ENCODE measurements around the gene ZBTB6.
A peak's percentile ranks its signal among the peaks of the same experiment; 100 is the strongest.

Gene ZBTB6, protein sequence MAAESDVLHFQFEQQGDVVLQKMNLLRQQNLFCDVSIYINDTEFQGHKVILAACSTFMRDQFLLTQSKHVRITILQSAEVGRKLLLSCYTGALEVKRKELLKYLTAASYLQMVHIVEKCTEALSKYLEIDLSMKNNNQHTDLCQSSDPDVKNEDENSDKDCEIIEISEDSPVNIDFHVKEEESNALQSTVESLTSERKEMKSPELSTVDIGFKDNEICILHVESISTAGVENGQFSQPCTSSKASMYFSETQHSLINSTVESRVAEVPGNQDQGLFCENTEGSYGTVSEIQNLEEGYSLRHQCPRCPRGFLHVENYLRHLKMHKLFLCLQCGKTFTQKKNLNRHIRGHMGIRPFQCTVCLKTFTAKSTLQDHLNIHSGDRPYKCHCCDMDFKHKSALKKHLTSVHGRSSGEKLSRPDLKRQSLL

DNA sequence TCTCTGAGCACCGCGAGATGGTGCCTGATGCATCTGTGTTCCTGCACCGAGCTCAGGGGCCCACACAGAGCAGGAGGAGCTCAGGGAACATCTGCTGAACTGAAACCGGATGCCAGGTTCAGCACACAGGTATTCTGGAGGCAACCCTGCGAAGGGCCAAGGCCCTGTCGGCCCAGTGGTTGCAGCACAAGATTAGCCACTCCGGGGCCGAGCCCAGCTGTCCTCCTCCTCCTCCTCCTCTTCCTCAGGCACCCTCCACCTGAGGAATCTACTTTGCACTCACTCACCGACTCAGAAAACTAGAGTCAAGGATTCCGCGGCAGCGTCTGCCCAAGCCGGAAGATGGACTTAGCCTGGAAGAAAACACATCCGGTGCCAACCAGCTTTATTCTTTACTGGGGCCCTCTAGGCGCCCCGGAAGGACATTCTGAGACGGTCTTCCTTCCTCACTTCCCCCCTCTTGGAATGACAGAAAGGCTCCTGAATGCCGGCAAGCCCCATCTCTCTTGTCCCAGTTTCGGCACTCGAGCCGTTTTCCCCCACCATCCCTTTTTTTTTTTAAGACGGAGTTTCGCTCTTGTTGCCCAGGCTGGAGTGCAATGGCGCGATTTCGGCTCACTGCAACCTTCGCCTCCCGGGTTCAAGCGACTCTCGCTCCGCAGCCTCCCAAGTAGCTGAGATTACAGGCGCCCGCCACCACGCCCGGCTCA, at the start of gene ZBTB6:
ZBTB6 (minus strand) TSS at position 360 of the 710 bp plus-strand sequence. CDS start 1,251 bp downstream, outside the sequence.
- DNase-seq: peak; percentile 82

GRCh38 chr9:122961139-122961538, 48.0 kb upstream of the ZBTB6 start:
- no peak for DNase-seq

GRCh38 chr9:122955961-122956360, 42.8 kb upstream of the ZBTB6 start:
- no peak for DNase-seq

GRCh38 chr9:122954253-122954691, 41.1 kb upstream of the ZBTB6 start:
- DNase-seq: no peak

DNA sequence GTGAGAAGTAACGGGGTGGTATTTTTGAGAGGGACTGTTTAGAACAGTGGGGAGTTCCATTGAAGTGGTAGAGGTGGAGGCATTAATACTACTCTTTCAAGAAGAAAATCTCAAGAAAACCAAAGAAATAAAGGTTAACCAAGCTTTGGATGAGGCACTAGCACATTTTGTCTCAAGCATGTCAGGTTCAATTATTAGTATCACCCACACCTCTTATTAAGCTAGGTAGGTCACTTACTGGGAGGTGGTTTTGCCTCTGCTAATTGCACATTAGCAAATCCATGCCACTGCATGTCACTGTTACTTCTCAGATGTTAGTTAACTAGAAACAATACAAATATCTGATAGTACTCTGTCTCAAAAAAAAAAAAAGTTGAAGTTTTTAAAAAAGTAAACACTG, 37.9 kb upstream of the ZBTB6 start:
- no peak for DNase-seq

- no peak for DNase-seq
These were observed 37.1 kb upstream of the ZBTB6 start for GRCh38 chr9:122950263-122950662.

DNA sequence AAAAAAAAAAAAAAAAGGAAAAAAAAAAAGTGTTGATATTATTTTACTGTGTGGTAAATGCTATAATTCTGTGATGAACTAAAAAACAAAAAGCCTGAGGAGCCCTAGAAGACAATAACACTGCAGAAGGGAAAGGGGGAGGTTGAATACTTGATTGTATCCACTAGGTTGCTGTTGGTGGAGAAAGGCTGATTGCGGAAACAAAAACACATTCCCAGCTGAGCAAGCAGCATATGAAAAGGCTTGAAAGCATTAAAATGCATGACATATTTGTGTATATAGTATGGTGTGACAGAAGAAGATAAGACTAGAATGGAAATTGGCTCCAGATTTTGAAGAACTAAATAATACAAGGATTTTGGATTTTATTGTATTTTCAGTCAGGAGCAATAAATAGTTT, 36.6 kb upstream of the ZBTB6 start:
- DNase-seq: no peak

- DNase-seq: peak; percentile 65
These were observed 35.2 kb upstream of the ZBTB6 start for GRCh38 chr9:122948313-122948712.

GRCh38 chr9:122946461-122947005, 33.4 kb upstream of the ZBTB6 start:
- no peak for DNase-seq

- no peak for DNase-seq
These were observed 32.1 kb upstream of the ZBTB6 start for GRCh38 chr9:122944960-122945888.

DNA sequence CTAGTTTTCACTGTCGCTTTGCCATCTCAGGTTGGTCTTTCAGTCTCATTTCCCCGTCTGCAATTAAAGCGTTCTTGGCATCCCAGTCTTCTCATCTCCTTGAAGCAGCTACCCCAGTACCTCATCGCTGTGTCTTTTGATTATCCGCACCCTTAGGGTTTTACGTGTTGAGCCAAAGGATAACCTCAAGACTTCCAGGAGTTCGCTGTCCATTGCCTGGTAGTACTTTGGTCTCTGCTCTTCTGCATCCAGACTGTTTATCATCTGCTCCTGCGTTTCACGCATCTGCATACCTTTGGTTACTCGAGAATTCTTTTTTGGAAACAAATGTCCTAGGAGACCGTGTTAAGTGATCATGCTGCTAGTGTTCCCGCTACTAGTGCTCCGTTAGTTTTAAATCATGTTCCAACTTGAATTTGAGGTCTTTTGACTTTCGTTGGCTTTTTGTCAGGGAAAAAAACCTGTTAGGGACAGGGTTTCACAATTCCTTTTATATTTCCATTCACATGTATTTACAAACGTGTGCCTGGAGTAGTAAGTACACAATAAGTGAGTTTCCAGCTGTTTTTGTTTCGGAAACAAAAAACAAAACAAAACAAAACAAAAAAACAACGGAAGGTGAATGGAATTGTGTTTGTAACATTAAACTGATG, 28.6 kb upstream of the ZBTB6 start:
- DNase-seq: no peak

- peak; percentile 99 for DNase-seq
These were observed 27.8 kb upstream of the ZBTB6 start, which contains the start of gene RABGAP1 for GRCh38 chr9:122940749-122941581. TSS of gene RABGAP1 (plus strand) at chr9:122941020. CDS start at chr9:122957060, 16,040 bp downstream.

DNA sequence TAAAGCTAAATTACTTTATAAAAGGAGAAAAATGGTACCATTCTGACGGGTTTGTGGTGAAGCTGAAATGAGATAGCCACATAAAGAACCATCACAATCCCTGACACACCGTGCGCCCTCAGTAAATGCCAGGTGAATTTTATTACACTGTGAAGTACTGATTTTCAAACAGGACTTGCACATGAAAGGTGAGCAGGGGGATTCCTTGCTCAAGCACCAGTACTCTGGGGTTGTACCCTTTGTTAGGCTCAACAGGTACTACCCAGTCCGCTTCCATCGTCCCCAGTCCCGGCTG, 27.3 kb upstream of the ZBTB6 start:
- DNase-seq: no peak

GRCh38 chr9:122939601-122940000, 26.5 kb upstream of the ZBTB6 start:
- DNase-seq: no peak

DNA sequence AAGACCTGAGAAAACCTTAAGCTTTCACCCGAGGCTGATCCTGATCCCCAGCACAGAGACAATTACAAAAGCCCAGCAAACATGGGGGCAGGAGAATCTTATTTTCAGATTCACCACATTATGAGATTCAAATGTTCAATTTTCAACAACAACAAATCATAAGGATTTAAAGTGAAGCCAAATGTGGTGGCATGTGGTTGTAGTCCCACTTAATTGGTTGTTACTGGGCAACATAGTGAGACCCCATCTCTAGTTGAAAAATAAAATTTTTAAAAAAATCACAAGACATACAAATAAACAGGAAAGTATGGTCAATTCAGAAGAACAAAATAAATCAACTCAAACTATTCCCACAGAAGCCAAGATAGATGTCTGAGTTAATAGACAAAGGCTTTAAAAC, 23.8 kb upstream of the ZBTB6 start:
- DNase-seq: no peak

DNA sequence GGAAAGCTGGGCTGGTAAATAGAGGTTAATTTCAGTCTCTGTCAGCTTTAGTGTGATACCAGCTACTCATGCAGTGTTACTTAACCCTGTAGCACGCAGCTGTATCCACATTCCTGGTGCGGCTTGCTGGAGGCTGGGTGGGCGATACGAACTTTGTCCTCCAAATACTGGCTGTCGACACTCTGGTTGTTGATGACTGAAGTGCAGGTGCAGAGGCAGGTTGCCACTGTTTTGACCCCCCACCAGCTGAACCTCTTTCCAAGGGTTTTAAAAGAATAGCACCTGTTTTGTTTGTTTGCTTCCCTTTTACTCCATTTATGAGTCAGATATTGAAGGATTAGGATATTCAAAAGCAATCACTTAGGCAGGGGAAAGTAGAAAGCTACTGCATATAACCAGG, 23.3 kb upstream of the ZBTB6 start:
- no peak for DNase-seq

- DNase-seq: peak; percentile 96
These were observed 18.4 kb upstream of the ZBTB6 start, which contains the start of gene ZBTB26 for GRCh38 chr9:122931226-122932121. TSS of gene ZBTB26 (minus strand) at chr9:122931512. CDS start at chr9:122919934, 11,578 bp downstream.

- peak; percentile 5 for DNase-seq
These were observed 17.6 kb upstream of the ZBTB6 start for GRCh38 chr9:122930541-122931225.

GRCh38 chr9:122929796-122930354, 16.8 kb upstream of the ZBTB6 start:
- DNase-seq: no peak
